GM18519 (cell line): Measurements from ENCODE around the gene BRSK1.

Experiments
- ATAC-seq: cut with Tn5 transposase; IDR thresholded peaks from one replicate; pipeline ENCODE4 v1.9.1; 2021; ENCODE audit warnings: mild to moderate bottlenecking, moderate library complexity; ENCODE audit not compliant: unreplicated experiment, low FRiP score

Gene BRSK1

DNA sequence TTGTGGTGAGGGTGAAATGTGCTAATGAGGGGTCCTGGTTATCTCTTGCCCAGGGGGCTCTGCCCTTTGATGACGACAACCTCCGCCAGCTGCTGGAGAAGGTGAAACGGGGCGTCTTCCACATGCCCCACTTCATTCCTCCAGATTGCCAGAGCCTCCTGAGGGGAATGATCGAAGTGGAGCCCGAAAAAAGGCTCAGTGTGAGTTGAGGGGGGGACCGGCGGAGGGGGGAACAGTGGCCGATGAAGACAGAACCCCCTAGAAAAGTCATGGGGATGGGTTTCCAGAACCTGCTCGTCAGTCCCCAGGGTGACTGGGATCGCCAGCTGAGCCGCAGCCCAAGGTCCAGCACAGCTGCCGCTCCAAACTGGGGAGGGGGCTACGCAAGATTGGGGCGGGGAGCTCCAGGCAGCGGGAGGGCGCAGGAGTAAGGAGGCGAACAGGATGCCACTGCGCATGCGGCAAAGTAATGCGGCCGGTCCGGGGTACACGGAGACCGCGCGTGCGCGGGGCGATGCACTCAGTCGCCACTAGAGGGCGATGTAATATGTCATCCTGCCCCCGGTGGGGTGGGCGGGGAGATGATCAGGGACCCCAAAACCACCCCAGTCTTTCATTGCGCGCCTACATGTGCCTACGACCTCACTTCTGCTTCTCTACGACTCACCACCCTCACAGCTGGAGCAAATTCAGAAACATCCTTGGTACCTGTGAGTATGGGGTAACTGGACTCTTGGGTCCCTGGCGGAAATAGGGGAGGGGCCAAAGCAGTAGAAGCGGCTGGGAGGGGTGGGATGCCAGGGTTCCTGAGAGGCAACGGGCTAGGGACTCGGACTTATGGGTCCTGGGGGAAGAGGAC lies 17.9 kb downstream of the BRSK1 start:
- ATAC-seq, result no peak

DNA sequence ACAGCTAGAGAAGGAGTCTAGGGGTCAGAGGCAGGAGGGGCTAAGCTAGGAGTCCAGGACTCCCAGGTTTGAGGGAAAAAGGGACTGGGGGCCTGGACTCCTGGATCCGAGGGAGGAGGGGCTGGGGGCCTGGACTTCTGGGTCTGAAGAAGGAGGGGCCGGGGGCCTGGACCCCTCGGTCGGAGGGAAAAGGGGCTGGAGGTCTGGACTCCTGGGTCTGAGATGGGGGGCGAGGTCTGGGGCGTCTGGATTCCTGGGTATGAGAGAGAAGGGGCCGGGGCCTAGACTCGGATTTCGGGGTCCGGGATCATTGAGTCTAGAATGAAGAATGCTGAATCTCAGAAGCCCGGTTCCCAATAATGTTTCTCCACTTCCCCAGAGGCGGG lies 18.5 kb downstream of the BRSK1 start:
- no peak for ATAC-seq

DNA sequence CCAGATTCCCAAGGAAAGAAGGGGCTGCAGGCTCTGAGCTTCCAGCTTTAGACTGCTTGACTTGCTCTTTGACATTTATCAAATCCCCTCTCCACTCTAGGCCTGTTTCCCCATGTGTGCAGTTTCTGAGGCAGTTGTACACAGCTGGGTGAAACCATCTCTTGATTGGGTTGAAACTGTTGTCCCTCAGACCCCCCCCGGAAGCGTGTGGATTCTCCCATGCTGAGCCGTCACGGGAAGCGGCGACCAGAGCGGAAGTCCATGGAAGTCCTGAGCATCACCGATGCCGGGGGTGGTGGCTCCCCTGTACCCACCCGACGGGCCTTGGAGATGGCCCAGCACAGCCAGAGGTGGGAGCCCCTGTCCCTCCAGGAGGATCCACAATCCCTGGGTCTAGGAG lies 19.7 kb downstream of the BRSK1 start:
- ATAC-seq, result no peak

DNA sequence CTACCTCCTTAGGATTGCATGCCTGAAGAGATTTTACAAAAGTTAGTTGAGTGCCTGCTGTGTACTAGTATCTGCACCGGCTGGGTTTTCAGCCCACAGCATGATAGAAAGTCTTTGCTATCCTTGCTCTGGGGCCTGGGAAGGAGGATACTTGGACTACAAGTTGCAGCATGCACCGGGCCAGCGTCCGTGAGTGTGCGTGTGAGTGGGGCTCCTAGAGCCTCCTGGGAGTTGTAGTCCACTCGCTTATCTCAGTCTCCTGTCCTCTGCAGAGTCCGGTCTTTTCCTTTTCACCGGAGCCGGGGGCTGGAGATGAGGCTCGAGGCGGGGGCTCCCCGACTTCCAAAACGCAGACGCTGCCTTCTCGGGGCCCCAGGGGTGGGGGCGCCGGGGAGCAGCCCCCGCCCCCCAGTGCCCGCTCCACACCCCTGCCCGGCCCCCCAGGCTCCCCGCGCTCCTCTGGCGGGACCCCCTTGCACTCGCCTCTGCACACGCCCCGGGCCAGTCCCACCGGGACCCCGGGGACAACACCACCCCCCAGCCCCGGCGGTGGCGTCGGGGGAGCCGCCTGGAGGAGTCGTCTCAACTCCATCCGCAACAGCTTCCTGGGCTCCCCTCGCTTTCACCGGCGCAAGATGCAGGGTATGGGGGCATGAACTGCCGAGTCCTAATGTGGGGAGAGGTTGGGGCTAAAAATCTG lies 20.6 kb downstream of the BRSK1 start:
- no peak for ATAC-seq

DNA sequence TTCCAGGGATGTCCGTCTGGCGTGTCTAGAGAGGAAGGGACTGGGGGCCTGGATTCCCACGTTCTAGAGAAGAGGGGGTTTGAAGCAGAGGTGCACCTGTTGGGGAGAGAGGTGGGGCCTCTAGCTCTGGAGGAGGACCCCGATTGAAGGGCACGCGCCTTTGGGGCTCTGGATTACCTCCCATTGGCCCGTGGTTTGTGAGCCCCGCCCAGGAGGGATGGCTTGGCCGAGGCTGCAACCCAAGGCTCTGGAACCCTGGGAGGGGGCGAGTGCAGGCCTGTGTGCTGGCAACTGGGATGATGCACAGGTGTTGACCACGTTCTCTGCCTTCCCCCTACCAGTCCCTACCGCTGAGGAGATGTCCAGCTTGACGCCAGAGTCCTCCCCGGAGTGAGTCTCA lies 21.2 kb downstream of the BRSK1 start:
- ATAC-seq, result no peak

DNA sequence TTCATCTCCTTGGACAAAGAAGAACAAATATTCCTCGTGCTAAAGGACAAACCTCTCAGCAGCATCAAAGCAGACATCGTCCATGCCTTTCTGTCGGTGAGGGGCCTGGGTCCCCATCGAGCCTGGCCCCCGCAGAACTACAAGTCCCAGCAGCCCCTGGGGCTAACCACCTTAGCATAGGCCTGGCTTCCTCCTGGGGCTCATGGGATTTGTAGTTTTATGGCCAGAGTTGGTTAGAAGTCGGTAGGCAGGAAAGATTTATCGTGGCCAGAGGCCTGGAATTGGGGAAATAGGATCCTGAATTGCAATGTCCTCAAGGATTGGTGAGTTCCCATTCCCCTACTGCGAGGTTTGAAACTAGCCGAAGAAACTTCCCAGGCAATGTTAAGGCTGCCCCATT lies 21.7 kb downstream of the BRSK1 start:
- ATAC-seq, result no peak

DNA sequence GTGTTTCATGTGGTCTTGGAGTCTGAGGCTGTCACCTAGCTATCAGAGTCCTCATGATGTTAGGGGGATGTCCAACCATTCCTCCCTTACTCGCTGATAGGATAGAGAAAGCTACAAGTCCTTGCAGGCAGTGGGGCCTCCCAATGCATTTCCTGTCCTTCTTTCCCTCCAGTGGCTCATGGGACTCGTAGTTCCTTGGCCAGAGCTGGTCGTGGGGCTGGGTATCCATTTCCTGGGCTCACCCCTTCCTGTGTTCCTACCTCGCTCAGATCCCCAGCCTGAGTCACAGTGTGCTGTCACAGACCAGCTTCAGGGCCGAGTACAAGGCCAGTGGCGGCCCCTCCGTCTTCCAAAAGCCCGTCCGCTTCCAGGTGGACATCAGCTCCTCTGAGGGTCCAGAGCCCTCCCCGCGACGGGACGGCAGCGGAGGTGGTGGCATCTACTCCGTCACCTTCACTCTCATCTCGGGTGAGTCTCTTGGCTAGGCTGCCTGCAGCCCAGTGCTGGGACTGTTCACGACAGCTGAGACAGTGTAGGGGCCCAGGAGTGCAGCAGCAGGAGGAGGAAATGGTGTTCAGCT lies 22.3 kb downstream of the BRSK1 start:
- no peak for ATAC-seq

DNA sequence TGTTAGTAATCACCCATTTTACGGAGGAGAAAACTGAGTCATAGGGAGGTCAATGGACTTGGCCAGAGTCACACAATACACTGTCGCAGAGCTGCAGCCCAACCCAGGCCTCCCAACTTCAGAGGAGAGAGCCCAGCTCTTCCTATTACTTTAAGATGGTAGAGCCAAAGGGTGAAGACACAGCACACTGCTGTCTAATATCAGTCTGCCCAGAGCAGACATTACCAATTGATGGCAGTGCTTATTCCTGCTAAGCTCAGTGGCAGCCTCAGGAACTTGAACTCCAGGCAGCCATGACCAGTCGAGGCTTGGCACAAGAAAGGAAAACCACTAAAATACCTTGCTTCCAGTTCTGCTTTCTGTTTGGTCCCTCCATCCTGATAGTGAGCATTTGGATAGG lies 22.9 kb downstream of the BRSK1 start:
- no peak for ATAC-seq

DNA sequence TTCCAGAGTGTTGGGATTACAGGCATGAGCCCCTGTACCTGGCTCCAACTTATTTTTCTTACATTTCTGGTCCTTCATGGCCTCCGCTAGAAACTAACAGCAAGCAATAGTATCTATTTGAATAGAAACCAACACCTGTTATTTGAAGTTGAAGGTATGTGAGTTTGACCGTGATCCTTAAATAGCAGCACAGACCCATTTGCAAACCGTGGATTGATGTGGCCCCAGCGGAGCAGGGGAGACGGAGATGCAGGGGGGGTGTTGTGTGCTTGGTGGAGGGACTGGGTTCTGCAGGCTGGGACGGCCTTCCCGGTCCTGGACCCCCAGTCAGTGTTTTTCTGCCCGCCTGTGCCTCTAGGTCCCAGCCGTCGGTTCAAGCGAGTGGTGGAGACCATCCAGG lies 24.5 kb downstream of the BRSK1 start:
- ATAC-seq, result no peak

DNA sequence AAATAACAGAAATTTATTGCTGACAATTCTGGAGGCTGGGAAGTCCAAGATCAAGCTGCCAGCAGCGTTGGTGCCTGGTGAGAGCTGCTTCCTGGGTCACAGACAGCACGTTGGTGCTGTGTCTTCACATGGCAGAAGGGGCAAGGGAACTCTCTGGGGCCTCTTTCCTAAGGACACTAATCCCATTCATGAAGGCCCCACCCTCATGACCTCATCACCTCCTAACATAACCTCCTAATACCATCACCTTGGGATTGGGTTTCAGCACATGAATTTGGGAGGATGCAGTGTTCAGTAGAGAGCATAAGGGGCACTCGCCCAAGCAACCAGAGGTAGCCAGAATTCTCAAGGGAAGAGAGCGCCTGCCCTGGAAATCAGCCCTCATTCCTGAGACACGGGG lies 25.7 kb downstream of the BRSK1 start:
- no peak for ATAC-seq

DNA sequence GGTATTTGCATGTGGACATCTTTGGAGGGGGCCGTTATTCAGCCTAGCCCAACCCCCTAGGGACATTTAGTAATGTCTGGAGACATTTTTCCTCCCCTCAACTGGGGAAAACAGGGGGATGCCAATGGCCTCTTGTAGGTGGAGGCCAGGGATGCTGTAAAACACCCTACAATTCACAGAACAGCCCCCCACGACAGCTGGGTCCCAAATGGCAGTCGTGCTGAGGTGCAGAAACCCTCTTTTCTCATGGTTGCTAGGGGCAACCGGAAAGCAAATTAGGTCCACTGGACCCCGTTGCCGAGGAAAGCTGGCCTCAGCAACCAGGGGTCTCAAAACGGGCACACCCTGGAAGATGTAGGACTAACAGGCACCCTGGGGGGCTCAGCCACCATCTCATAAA lies 26.7 kb downstream of the BRSK1 start:
- ATAC-seq, result no peak

DNA sequence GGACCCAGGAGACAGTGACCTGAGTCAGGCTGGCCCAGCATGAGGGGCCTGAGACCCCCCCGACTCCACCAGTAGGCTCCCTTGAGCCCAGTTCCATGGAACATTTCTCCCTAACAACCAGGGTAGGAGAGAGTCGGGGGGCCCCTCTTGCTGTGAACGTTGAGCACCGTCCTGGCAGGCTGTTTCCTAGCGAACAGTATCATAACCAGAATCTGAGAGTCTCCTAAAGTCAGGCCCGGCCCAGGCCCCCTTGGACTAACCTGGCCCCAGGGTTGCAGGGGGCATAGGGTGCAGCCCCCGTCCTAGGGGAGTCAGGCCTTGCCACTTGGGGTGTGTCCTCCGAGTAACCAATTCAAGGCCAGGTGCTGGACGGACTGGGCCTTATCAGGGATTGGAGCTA lies 27.6 kb downstream of the BRSK1 start:
- ATAC-seq, result no peak

DNA sequence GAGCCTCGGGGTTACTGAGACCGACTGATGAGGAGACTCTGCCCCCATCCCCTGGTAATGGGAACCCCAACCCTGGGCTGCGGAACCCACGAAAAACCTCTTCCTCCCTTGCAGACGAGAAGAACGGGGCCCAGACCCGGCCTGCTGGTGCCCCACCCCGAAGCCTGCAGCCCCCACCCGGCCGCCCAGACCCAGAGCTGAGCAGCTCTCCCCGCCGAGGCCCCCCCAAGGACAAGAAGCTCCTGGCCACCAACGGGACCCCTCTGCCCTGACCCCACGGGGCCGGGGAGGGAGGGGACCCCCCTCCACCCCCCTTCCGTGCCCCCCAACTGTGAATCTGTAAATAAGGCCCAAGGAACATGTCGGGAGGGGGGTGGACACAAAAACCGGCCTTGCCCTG lies 28.0 kb downstream of the BRSK1 start:
- ATAC-seq, result no peak

DNA sequence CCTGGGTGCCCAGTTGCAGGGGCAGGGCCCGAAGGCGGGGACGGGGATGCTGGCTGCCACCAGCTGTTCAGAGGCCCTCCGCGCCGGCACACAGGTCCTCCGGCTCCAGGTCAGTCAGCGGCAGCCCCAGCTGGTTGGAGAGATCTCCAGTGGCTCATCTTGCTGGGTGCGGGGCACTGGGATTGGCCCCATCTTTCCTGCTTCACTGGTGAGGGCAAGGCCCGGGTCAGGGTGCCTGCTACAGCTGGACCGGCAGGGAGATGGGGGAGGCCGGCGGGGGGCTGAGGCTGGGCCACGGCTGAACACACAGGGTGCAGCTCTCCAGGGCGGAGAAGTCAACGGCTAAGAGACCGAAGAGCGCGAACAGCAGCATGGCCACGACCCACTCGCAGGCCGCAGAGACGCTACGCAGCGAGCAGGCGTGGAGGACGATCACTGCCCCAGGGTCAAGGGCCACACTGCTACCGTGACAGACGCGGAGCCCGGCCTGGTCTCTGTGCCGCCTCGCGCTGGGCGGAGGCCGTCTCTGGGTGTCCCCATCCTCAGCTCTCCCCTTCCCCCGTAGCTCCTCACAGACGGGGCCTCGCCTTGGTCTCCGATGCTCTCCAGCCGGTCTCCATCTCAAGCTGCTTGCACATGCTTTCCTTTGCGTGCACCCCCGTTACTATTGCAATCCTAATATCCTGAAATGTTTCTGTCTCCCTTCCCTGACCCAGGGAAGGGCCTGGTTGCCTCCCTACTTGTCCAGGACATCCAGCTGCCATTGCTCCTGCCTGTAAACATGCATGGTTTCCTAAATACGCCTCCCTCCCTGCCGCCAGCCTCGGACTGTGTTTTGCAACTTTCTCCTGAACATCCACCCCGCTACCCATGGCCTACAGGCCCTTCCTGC lies 29.1 kb downstream of the BRSK1 start:
- no peak for ATAC-seq

DNA sequence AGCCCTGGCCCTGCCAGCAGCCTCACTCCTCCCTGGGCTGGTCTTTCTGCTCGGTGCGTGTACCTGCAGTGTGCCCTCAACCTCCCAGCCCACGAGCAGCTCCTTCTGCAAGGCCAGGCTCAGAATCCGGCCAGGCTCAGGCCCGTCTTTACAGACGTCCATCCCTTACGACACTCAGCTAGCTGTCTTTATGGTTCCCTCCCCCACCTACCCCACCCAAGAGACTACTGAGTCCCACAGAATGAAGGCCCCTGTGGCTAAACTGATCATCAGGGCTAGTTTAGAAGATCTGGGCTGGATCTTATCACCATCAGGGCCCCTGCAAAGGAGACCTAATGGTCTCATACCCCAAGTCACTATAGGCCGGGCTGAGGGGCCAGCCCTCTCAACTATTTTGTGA lies 30.6 kb downstream of the BRSK1 start:
- ATAC-seq, result no peak

DNA sequence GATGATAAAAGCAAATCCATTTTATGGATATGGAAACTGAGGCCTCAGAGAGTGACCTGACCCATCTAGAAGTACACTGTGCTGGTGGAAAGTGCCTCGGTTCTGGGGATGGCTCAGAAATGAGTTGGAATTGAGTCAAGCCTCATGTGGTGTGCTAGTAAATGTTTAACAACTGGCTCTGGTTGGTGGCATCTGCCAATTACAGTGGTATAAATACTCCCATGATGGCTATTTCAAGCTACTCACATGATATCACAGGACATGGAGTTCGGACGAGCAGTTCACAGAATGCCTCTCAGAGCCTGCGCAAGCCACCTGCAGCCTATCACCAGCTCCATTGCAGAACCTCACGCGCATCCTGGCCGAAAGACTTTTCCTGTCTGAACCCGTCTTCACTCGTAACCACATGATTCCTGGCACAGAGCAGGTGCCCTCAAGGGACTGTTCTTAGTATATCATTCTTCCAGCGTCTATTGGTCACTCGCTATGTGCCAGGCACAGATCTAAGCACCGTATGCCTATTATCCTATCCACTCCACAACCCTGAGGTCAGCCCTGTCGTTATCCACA lies 32.2 kb downstream of the BRSK1 start:
- ATAC-seq, result no peak

DNA sequence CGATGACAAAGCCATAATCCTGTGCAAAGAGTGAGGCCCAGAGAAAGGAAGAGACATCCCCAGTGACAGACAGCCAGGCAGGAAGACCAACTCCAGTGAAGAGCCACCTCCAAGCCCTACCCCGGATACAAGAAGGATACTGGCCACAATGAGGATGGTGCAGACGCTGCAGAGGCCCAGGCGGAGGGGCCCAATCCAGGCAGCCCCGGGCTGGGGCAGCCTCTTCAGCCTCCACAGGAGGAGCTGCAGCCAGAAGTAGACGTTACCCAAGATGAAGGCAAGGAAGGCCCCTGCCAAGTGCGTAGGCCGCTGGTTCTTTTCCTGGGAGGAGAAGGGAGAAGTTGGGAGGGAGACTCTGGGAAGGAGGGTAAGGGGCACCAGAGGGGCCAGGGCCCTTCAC lies 32.8 kb downstream of the BRSK1 start:
- no peak for ATAC-seq

DNA sequence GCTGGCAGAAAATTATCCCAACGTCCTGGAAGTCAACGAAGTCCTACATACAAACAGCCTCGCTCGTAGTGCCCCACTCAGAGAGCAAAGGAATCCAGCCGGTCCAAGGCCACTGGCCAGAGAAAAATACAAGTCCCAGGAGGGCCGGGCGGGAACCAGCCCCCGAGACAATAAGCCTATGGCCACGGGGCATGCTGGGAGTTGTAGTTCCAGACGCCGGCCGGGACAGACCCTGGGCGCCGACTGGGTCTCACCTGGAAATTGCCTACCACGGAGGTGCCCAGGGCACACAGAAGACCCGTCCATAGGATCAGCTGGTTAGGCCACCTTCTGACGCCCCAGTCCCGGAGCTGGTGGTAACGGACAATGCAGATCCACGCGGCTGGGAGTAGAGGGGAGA lies 36.0 kb downstream of the BRSK1 start:
- ATAC-seq, result no peak

DNA sequence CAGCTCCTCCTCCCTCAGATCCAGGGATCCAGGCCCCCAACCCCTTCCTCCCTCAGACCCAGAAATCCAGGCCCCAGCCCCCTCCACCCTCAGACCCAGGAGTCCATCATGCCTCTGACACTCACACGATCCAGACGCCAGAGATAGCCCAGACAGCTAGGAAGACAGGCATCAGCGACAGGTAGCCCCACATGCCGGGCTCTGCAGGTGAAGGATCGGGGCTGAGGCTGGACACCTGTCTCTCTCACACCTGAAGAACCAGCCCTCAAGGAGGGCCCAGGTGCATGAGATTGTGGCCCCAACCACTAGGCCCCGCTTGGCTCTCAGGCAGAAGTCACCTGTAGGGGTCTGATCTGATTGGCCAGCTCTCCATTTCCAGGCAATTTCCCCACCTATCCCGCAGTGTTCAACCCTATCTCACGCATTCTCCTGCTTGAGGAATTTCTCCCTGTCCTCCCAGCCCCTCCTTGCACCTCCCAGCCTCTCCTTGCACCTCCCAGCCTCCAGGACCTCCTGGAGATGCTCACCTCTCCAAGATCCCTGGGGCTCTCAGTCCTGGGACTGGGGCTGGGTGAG lies 37.1 kb downstream of the BRSK1 start:
- no peak for ATAC-seq

DNA sequence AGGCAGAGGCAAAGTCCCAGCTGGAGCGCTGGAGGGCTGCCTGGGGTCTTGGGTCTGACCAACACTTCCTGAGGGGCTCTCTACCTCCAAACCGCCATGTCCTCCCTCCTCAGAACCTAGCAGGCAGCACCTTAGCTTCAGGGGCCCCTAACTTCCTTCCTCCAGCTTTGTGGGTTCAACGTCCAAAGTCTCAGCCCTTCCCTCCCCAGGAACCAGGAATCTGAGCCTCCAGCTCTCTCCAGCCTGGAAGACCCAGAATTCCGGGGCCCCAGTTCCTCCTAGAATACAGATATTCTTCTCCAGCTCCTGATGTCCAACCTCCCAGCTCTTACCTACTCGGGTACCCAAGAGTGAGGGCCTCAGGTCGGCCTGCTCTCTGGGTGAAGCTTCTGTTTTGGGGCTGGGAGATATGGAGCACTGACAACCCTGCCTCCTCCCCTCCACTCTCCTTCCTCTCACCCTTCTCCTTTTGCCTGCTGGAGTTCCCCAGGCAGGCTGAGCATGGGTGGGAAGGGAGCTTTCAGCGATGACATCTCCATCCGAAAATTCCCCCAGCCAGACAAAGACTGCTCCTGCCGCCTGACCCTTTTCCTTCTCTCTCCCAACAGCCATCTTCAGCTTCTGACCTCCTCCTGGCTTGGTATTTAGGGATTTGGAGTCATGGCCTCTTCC lies 37.8 kb downstream of the BRSK1 start:
- ATAC-seq, result no peak
